DMS79 (cell line): ENCODE results near the gene TTC7B.

Source experiments
- DNase-seq: peaks from one replicate; lab custom pipeline; 2025; lab: John Stamatoyannopoulos, UW

Gene TTC7B

DNA sequence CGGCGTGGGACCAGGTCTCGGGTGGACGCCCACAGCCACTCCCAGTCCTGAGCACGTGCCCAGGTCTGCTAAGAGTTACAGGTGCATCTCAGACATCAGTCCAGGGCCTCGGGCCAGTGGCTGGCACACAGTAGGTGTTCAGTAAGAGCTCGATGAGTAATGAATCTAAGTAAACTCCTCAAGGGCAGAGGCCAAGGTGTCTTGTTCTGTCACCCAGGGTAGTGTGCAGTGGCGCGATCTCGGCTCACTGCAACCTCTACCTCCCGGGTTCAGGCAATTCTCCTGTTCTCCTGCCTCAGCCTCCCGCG lies 11.2 kb downstream of the TTC7B start:
- no peak for DNase-seq

DNA sequence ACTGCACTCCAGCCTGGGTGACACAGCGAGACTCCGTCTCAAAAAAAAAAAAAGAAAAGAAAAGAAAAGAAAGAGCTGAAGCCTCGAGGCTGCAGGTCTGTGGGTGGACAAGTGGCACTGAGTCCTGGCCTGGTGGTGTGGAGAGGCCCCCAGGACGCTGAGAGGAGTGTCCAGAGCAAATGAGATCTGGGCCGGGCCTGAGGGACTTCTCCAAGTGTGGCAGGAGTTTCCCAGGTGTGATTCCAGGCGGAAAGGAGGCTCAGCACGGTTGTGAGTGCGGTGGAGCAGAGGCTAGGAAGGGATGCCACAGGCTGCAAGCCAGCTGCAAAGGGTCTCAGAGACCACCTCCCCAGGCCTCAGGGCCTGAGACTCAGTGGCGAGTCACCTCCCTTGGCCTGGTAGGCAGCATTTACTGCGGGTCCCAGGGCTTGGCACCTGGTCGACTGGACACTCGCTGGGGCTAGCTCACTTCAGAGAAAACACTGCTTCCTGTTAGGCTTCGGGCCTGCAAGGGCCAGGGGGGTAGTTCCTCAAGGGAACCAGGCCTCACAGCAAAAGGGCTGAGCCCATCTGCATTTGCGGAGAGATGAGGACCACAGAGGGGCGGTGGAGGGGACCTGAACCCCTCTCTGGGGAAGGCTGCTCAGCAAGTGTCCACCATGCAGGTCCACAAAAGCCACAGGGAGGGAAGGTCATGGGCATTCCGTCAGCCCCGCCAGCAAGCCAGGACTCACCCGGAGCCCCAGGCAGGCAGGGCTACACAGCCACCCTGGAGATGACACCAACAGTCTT lies 11.7 kb downstream of the TTC7B start:
- no peak for DNase-seq

DNA sequence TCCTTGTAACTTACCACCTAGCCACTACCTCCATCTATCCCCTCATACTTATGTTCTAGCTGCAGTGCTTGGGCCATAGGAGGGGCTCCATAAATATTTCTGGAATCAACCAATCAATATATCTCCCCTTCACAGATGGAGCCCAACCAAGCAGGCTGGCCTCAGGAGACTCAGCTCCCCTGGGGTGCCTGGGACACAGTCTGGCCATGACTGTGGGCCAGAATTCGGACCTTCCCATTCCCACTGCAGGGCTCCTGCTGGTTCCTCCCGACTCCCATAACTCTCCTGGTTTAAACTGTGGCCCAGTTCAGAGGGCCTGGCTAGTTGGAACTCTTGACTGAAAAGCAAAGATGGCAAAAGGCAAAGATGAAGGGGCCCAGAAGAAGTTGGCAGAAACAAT lies 13.0 kb downstream of the TTC7B start:
- DNase-seq, result no peak

DNA sequence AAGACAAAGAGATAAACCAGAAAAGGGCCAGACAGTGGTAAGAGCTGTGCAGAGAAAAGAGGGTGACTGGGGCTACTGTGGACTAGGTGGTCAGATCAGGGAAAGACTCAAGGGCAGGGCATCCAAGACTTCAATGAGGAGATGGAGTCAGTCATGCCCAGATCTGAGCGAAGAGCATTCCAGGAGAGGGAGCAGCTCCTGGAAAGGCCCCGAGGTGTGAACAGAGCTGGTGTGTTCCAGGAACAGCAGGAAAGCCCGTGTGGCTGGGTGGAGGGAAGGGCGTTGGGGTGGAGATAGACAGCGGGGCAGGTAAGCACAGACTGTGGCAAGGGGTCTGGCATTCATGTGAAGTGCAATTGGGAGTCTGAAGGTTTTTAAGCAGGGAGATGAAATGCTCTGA lies 16.8 kb downstream of the TTC7B start:
- no peak for DNase-seq

DNA sequence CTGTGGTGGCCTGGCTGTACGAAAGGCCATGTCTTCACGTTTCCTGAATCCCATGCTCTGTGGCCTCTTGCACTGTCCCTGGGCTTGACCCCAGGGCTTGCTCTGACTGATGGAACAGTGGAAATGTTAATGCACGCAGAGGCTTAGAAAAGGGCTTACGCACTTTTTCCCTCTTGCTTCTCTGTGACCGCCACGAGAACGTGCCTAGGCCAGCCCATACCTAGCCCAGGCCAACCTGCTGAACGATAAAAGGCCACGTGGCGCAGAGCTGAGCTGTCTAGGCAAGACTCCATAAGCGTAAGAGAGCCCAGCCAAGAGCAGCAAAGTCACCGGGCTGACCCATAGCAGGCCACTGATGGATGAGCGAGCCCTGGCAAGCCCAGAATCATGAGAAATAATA lies 18.3 kb downstream of the TTC7B start:
- DNase-seq, result no peak

DNA sequence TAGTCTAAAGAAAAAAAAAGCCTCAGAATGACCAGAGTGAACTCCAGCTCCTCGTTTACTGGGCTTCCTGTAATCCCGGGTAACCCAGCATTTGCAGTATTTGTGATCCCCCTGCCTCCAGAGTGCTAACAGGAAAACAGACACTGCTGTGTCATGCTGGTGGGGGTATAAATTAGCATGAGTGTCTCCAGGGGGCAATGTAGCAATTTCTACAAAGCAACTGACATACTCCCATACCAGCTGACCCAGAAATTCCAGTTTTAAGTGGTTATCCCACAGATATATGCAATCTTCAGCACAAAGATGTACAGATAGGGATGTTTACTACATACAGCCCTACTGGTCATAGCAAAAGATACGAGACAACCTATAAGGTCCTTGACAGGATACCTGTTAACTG lies 18.8 kb downstream of the TTC7B start:
- no peak for DNase-seq

DNA sequence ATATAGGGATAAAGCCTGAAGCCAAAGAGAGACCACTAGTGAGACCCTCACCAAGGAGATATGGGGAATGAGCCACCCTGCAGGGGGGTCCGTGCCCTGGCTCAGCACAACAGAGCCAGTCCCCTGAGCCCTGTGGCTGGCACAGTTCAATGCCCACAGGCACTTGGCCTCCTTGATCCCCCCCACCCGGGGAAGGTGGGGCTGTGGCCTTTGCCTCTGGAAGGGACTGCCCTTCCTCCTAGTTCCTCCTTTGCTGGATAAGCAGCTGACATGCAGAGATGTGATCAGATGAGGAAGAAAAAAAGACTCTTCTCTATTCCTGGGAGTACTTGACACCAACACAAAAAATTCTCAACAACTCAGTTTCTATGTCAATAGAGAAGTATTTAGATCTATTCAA lies 19.9 kb downstream of the TTC7B start:
- DNase-seq, result no peak

DNA sequence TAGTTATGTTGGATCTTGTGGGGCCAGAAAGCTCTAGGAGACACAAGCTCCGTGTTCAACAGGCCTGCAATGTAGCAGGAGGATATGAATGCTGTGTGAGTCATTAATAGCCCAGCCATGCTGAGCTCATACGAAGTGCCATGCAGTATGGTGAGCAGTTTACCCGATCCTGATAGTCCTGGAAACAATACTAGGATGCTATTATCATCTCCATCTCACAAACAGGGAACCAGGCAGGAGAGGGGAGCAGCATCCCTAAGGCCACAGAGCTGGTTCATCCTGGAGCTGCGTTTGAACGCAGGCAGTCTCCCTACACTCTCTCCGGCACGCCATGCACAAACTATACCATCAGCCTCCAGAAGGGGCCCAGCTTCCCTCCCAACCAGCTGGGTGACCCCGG lies 20.5 kb downstream of the TTC7B start:
- no peak for DNase-seq

DNA sequence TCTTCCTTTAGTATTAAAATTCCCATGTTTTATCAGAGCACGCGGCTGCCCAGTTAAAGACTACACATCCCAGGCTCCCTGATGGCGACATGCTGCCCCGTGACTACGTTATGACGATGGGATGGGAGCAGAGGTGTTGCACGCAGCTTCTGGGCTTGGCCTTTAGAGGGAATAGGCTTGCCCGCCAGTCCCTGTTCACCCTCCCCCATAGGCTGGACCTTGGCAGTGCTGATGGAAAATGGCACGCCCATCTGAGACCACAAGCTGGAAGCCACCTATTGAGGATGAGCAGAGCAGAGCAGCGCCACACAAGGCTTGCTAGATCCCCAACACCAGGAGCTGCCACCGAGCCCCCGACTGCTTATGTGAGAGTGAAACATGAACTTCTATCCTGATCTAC lies 24.7 kb downstream of the TTC7B start:
- DNase-seq, result no peak

DNA sequence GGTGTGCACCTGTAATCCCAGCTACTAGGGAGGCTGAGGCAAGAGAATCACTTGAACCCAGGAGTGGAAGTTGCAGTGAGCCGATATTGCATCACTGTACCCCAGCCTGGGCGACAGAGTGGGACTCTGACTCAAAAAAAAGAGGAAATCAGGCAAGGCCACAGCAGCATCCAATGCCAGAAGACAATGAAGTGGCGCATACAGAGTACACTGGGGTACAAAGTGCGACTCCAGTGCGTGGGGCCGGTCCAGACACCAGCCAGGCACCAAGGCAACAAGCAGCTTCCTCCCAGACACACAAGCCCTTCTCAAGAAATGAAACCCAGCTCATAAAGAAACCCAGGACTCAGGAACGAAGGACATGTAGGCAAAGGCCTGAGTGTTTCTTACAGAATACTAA lies 28.2 kb downstream of the TTC7B start:
- no peak for DNase-seq

DNA sequence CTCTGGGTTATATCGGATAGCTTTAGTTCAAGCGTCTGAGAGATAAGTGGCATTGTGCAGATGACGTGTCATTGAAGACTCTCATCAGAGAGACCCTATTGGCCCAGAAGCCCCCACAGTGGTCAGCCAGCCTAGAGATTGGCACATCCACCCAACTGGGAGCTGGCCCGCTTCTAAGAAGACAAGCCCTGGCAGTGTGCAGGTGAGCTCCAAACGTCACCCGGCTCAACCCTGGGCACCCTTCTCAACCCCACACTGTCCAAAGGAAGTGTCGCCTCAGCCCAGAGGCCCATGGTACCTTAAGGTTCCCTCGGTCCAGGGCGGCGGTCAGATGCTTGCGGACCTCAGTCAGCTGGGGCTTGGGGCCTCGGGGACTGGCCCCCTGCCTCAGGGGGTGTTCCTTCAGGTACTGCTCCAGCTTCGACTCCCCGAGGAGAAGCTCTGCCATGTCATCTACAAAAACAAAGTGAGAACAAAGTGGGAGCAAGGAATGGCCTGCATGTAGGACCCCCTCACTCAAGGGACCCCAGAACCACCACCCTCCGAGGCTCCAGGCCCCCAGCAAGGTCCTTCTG lies 30.3 kb downstream of the TTC7B start:
- no peak for DNase-seq

DNA sequence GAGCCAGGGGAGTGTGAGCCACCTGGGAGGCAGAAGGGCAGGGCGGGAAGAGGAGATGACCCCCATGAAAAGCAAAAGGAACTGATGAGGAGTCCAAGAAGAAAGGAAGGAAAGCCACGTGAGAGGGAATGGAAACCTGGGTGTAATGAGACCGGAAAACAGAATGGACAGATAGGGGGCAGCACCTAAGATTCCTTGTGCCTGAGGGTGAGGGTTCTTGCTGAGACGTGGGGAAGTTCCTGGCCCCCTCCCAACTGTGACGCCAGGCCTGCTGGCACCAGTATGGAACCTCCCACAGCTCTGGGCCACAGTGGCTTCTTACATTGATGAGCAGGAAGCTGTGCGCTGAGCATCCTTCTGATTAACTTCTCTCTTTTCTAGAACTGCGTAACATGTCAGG lies 30.8 kb downstream of the TTC7B start:
- DNase-seq, result no peak

DNA sequence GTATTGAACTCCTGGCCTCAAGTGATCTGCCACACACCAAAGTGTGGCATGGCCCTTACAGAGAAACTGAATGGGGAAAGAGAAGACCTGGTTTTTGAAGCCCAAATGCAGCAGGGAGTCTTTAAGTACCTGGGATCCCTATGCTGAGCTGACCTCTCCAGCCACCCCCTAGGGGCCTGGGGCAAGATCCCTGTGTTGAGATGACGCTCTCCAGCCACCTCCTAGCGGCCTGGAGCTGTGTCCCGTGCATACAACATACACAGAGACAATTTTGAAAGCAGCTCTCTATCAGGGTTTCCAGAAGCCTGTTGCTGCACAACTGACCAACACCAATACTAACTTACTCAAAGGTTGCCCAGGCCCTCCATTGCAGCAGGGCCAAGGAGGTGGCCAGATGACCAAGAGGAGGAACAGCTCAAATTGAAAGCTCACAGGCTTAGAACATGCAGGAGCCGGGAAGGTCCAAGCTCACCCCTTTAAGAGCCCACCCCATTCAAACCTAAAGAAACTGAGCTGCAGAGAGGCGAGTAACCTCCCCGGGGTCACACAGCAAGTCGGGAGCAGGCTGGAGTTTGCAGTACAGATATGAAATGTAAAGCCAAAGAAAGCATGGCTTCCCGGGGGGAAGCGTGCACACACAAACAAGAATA lies 31.5 kb downstream of the TTC7B start:
- no peak for DNase-seq

DNA sequence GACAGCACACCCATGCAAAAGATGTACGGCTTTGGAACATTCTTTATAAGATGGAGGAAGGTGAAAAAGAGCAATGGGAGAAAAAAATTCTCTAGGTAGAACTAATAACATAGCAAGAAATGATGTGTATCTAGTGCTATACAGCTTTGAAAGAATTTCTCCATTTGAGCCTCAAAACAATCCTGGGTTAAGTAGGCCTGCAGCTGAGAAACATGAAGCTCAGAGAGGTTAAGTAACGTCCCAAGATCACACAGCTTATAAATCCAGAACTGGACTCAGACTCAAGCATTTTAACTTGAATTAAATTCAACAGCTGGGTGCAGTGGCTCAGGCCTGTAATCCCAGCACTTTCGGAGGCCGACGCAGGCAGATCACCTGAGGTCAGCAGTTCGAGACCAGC lies 32.9 kb downstream of the TTC7B start:
- DNase-seq, result no peak

DNA sequence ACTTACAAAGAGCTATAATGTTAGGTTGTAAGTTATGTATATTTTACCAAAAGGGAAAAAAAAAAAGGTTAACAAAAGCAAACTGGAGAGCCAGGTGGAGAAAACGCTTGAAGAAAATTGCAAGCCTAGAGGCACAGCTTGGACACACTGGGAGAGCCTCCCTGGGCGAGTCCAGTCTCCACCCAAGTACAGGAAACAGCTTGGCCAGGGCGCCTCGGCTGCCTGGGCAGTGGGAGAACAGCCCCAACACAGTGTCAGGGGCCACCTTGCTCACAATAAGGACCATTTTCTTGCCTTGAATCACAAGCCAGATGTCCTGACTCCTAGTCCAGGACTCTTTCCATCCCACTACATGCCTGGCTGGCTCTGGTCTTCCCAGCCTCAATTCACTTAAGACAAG lies 33.3 kb downstream of the TTC7B start:
- DNase-seq, result no peak

DNA sequence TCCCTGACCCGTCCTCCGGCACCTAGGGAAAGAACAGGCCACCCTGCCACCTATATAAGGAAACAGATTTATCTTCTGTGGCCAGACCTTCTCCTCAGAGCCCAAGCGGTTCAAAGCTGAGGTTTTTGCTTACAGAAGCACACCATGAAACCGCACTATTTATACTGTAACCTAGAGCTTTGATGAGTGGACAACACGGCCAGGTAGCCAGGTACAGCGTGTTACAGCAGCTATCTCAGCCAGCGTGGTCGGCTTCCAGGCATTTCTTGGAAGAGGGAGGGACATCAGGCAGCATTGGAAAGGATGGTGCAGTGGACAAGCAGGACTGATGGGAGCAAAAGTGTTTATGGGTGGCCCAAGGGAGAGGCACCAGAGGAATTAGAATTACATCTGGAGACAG lies 34.4 kb downstream of the TTC7B start:
- no peak for DNase-seq

DNA sequence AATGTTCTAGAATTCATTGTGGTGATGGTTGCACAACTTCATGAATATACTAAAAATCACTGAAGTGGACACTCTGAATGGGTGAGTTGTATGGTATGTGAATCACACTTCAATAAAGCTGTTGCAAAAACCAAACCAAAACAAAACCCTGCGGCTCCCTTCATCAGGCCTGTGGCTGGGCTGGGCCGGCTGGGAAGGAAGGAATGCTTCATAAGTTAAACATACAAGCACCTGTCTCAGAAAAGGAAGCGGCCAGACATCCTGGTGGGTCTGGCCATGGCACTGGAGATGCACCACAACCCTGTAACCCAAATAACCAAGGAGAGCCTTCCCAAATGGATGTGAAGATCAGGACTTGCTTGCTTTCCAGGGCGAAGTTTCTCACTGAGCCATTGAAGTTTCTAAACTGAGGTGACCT lies 34.9 kb downstream of the TTC7B start:
- DNase-seq, result no peak

DNA sequence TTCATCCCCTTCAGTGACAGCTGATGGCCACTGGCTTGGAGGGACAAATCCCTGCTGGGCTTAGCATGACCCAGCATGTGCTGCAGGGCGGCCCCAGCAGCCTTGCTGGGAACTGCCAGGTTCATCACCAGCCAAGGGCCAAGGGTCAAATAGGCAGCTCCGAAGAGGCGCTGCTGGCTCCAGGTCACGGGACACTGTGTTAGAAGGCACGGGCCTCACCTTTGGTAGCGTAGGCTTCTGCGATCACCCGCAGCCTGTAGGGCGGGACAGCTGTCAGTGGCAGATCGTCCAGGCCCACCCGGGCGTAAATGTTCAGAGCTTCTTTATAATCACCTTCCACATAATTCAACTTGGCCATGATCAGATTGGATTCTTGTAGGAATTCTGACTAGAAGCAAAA lies 35.7 kb downstream of the TTC7B start:
- no peak for DNase-seq

DNA sequence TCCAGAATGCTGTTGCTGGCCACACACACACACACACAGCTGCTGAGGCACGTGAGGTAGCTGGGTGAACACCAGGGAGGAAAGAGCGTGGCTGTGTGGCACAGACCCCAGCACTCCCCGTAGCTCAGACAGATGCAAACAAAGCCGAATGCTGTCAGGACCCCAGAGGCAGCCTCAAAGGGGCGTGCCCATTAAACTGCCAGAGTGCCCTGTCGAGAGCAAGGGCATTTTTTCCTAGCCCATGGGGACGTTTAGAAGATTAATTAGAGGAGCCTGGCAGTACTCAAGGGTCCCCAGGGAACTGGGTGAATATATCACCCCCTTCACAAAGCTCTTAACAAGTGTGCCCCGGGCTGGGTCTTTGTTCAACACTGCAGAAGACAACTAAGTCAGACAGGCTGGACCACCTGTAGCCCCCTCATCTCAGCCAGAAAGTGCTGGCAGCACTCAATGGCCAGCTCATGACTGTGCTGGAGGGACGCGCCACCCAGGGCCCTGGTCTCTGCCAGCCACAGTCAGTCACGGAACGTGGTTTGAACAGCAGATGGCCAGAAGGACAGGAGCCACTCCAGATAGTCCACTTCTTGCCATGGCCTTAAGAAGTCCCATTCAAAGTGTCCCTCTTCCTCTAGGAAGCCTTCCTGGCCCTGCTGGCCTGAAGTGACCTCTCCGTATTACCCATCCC lies 37.5 kb downstream of the TTC7B start:
- peak; percentile 25 for DNase-seq

DNA sequence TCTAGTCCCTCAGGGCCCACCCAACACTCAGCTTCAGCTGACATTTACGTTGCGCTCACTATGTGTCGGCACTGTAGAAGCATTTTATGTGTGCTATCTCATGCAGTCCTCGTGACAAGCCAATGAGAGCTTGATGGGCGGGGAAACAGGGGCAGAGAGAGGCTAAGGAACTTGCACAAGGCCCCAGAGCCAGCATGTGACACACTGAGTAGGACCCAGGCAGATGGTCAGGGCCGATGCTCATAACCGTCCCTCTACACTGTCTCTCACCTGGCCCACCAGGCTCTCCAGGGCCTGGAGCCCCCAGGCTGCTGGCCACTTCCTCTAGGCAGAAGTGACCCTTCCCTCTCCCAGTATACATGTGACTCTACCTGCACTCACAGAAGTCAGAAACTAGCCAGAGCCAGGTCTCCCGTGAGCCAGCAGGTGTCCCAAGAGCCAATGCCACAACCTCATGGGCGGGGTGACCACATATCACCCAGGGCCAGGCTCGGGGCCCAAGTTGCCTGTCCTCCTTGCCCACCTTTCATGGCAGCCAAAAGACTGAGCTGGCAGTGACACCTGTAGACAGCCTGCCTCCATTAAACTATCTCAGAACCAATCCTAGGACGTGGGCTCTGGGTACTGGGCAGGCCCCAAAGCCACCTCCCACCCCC lies 38.3 kb downstream of the TTC7B start:
- DNase-seq, result no peak

DNA sequence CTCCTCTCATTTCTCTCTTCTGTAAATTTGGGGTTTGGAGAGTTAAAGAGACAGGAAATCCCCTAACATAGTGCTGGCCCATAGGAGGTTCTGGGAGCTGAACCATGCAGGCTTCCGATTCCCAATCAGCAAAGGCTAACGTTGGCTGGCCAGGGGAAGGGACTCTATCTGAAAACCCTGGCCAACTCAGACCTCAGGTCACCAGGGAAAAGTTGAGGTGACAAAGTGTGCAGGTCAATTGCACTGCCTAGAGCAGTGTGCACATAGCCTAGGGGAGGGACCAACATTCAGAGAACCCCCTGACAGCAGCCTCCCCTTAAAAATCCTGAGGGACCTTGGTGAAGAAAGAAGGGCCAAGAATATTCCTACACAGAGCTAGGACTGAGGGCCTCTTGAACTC lies 38.9 kb downstream of the TTC7B start:
- no peak for DNase-seq

DNA sequence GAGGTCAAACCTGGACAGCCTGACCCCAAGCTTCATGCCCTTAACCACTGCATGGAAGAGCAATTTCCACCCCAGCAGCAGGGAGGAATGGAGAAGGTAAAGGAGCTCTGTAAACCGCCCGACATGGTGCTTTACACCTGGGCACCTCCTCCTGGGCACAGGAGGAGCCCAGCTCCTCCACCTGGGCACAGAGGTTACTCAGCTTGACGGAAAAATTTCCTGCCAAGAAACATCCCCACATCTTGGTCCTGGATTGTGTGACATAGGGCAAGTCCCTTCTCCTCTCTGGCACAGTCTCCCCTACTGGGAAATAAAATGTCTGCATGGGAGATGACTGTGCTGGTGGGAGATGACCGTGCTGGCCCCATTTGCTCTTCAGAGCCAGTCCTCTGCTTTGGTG lies 40.8 kb downstream of the TTC7B start:
- DNase-seq, result no peak

DNA sequence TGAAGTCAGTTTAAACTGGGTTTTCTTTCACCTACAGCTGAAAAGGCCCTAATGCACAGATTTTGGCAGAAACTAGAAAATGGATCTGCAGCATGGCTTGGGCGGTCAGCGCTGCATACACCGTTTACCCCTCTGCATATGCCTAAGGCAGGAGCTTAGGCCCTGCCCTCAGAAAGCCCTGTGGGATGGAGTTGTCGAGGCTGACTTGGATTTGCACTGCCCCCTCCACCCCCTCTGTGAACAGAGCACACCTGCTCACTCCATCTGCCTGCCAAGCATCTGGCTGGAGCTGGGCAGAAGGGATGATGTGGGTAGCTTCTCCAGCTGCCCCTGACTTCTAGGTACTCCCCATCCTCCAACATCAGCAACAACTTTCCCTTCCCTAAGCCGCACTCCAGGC lies 41.9 kb downstream of the TTC7B start:
- no peak for DNase-seq
